PC-9 (cell line): ENCODE measurements around the gene TNIK. TPM values are rescaled to one million over a fixed set of nuclear protein-coding genes. Genes with fewer than 3 reads are reported as not detected.
A peak's percentile ranks its signal among the peaks of the same experiment; 100 is the strongest.

Source experiments
- BruUV-seq: library from RNA; stranded (reverse); fragments of 400-500 nt; replicated peaks from 2 replicates; lab custom pipeline; 2021; lab: Mats Ljungman, UMichigan
- CTCF ChIA-PET: fragments of 300-600 bp; sonication (Branson Sonifier 250); formaldehyde crosslinking; loops from one replicate; lab custom pipeline; 2022; ENCODE audit warnings: antibody characterized with exemption; lab: Charles Lee
- POLR2A ChIA-PET: fragments of 300-600 bp; sonication (Branson Sonifier 250); formaldehyde crosslinking; loops from one replicate; lab custom pipeline; 2022; ENCODE audit warnings: antibody characterized with exemption; ENCODE audit not compliant: unreplicated experiment; lab: Charles Lee
- DNase-seq, 2 experiments: peaks; one replicate each; pipeline versions ENCODE4 v3.0.0 to v3.0.0-alpha.2; 2015 to 2022; ENCODE audit warnings: mixed read lengths in 1 of 2
- H2AFZ ChIP-seq: fragments of 200-600 bp; sonication (generic); 2 replicates; pipeline ENCODE4 v1.8.1; 2017; ENCODE audit warnings: antibody characterized with exemption
- H3F3A ChIP-seq: fragments of 200-600 bp; sonication (generic); 2 replicates; pipeline ENCODE4 v1.8.1; 2017; ENCODE audit warnings: antibody characterized with exemption, mild to moderate bottlenecking, low read depth; ENCODE audit not compliant: insufficient read depth
- H3K27ac ChIP-seq: fragments of 200-600 bp; sonication (generic); 2 replicates; pipeline ENCODE4 v1.6.1; 2016; ENCODE audit warnings: mixed run types
- H3K27me3 ChIP-seq: fragments of 200-600 bp; sonication (generic); 2 replicates; pipeline ENCODE4 v1.6.1; 2016; ENCODE audit warnings: low read depth, mixed run types; ENCODE audit not compliant: insufficient read depth
- H3K36me3 ChIP-seq: fragments of 200-600 bp; sonication (generic); 2 replicates; pipeline ENCODE4 v1.6.1; 2016; ENCODE audit warnings: low read depth, mixed run types
- H3K4me1 ChIP-seq: fragments of 200-600 bp; sonication (generic); replicated peaks from 2 replicates; pipeline ENCODE4 v1.6.1; 2016; ENCODE audit warnings: mixed run types; ENCODE audit not compliant: insufficient read depth
- H3K4me2 ChIP-seq: fragments of 200-600 bp; sonication (generic); 2 replicates; pipeline ENCODE4 v1.6.1; 2017; ENCODE audit warnings: mixed run types
- H3K4me3 ChIP-seq: fragments of 200-600 bp; sonication (generic); 2 replicates; pipeline ENCODE4 v1.6.1; 2016; ENCODE audit warnings: mixed run types
- H3K79me2 ChIP-seq: fragments of 200-600 bp; sonication (generic); 2 replicates; pipeline ENCODE4 v1.6.1; 2017; ENCODE audit warnings: low read depth, mixed run types
- H3K9me2 ChIP-seq: fragments of 200-600 bp; sonication (generic); 2 replicates; pipeline ENCODE4 v1.8.1; 2017; ENCODE audit warnings: mild to moderate bottlenecking; ENCODE audit not compliant: insufficient read depth
- H3K9me3 ChIP-seq: fragments of 200-600 bp; sonication (generic); 2 replicates; pipeline ENCODE4 v1.8.1; 2016; ENCODE audit warnings: low read depth; ENCODE audit not compliant: insufficient read depth
- H4K20me1 ChIP-seq: fragments of 200-600 bp; sonication (generic); 2 replicates; pipeline ENCODE4 v1.8.1; 2017; ENCODE audit not compliant: insufficient read depth
- EZH2 ChIP-seq: fragments of 200-600 bp; sonication (generic); IDR thresholded peaks from 2 replicates; pipeline ENCODE4 v1.8.0; 2017; ENCODE audit warnings: antibody characterized with exemption, low read depth
- intact Hi-C: fragments of 100-400 bp; cut with micrococcal nuclease; formaldehyde crosslinking; loops from one replicate; pipeline ENCODE4 v1.10.0; 2022; ENCODE audit not compliant: unreplicated experiment
- total RNA-seq: library from RNA; stranded (reverse); gene quantifications from 2 replicates; pipeline ENCODE4 v1.2.3, GENCODE V29; 2021
- TF ChIP-seq, protein P1 (sequence below): fragments of 200-600 bp; sonication (generic); conservative IDR thresholded peaks from 2 replicates; pipeline ENCODE4 v1.6.1; 2017; ENCODE audit warnings: mixed run types, antibody characterized with exemption, mild to moderate bottlenecking, moderate library complexity

Gene TNIK
- total RNA-seq, 1 experiment from 2014 or later = 30.7 TPM

DNA sequence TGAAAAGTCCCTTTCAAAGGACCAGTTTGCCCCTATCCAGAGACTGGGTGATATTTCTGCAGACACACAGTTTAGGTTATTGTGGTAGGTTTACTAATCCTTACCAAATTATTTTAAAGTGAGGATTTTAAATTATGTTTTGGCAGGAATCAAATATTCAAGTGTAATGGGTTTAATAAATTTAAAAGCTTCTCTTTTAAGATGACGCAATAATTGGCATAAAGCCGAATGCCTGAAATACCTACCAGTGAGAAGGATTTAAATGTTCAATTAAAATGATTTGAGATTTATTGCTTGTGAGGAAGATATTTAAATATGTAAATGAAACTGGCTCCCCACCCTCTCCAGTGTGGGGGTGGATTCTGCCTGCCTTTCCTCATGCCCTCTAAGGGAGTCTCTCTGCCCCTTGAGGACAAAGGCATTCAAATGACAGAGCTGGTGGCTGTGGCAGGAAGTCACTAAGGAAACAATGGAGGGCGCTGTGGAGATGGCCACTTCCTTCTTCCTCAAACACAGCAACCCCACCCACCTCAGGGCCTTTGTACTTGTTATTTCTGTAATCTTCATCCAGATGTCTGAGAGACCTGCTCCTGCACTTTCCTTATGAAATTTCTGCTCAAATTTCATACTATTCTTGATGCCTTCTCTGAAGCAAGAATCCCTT lies 131.7 kb downstream of the TNIK start:
- Histone ChIP-seq H2AFZ (no peak overlapping the region), H3F3A (peaks cover 19% of the 10 kb centered on the region), H3K27ac (no peak overlapping the region), H3K9me3 (no peaks in the 10 kb centered on the region), H3K9me2 (no peaks in the 10 kb centered on the region; the same call in 1 of the 2 replicates), H3K36me3 (no peaks in the 10 kb centered on the region), H3K79me2 (0 out of 2 replicates have a peak, but pooled peaks cover 9% of the 10 kb centered on the region), H3K4me1 (peaks cover 34% of the 10 kb centered on the region), H4K20me1 (no peaks in the 10 kb centered on the region), H3K4me2 (0 out of 2 replicates have a peak overlapping the region, but pooled peaks have one; percentile 4), H3K4me3 (no peak overlapping the region), H3K27me3 (no peaks in the 10 kb centered on the region)
- intact Hi-C loops = loop anchor here (2.0 kb wide), 1 partner anchor 18 kb away; no protein-coding TSS in a partner anchor
- peak; percentile 30 to 57 for DNase-seq
- BruUV-seq = no TSS peak
- POLR2A ChIA-PET = no interaction called here
- TF ChIP-seq, protein P1, sequence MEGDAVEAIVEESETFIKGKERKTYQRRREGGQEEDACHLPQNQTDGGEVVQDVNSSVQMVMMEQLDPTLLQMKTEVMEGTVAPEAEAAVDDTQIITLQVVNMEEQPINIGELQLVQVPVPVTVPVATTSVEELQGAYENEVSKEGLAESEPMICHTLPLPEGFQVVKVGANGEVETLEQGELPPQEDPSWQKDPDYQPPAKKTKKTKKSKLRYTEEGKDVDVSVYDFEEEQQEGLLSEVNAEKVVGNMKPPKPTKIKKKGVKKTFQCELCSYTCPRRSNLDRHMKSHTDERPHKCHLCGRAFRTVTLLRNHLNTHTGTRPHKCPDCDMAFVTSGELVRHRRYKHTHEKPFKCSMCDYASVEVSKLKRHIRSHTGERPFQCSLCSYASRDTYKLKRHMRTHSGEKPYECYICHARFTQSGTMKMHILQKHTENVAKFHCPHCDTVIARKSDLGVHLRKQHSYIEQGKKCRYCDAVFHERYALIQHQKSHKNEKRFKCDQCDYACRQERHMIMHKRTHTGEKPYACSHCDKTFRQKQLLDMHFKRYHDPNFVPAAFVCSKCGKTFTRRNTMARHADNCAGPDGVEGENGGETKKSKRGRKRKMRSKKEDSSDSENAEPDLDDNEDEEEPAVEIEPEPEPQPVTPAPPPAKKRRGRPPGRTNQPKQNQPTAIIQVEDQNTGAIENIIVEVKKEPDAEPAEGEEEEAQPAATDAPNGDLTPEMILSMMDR = peak; percentile 24; the same call in 1 of the 2 replicates
- TF ChIP-seq EZH2 = no peak
- CTCF ChIA-PET = no interaction called here

DNA sequence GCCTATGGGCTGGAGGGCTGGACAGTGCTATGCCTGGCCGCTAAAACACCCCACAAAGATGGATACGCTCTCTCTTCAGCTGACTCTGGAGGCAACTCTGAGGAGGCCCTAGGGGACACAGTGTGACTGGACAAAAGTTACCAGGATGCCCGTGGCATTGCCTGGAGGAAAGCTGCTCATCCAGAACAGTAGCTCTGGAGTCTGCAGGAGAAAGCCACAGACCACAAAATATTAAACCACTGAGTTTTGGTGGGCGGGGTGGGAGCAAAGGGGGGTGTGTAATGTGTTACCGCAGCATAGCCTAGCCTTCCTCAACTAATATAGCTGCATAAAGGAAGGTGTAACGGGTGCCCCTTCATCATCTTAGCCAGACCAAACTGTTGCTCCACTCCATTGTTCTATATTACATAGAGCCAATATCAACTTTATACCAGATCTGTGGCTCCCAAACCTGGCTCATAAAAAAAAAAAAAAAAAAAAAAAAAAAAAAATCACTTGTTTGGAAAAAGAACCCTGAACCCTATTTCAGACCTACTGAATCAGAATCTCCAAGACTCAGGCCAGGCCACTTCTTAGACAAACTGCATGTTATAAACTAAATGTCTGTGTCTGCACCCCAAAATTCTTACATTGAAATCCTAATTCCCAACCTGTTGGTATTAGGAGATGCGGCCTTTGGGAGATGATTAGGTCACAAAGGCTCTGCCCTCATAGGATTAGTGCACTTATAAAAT lies 132.6 kb downstream of the TNIK start:
- Histone ChIP-seq H3K9me3 (no peaks in the 10 kb centered on the region), H3K27ac (peak overlapping the region; percentile 63), H3K4me2 (peak overlapping the region; percentile 21), H3K36me3 (0 out of 2 replicates have a peak, but pooled peaks cover 4% of the 10 kb centered on the region), H3K9me2 (no peaks in the 10 kb centered on the region; the same call in 1 of the 2 replicates), H3F3A (peaks cover 19% of the 10 kb centered on the region), H4K20me1 (no peaks in the 10 kb centered on the region), H3K27me3 (no peaks in the 10 kb centered on the region), H3K4me3 (no peak overlapping the region), H2AFZ (no peak overlapping the region), H3K79me2 (0 out of 2 replicates have a peak, but pooled peaks cover 9% of the 10 kb centered on the region), H3K4me1 (peaks cover 34% of the 10 kb centered on the region)
- peak; percentile 35 to 58 for DNase-seq
- CTCF ChIA-PET = interaction anchor here (0.7 kb wide), 1 partner anchor 10 kb away, joined by 3 read pairs; no protein-coding TSS in a partner anchor
- TF ChIP-seq, protein P1 = no peak
- TF ChIP-seq EZH2 = no peak
- intact Hi-C loops = loop anchor here (2.0 kb wide), 2 partner anchors 19 to 27 kb away; no protein-coding TSS in a partner anchor
- POLR2A ChIA-PET = interaction anchor here (0.6 kb wide), 1 partner anchor 44 kb away, joined by 8 read pairs; no protein-coding TSS in a partner anchor
- no TSS peak for BruUV-seq
